GM12878 (cell line): ENCODE results near the gene ARHGEF7. TPM values are rescaled to one million over a fixed set of nuclear protein-coding genes. Genes with fewer than 3 reads are reported as not detected.

ENCODE experiments used
- ATAC-seq: fragments of 200-7000 bp; cut with Tn5 transposase; 3 replicates; pipeline ENCODE4 v1.9.1; 2020; ENCODE audit warnings: mild to moderate bottlenecking, moderate library complexity
- BruUV-seq: library from RNA; stranded (reverse); fragments of 400-500 nt; replicated peaks from 2 replicates; lab custom pipeline; 2021; lab: Mats Ljungman, UMichigan
- CTCF ChIA-PET: fragments of 300-600 bp; sonication (Branson Sonifier 250); formaldehyde crosslinking; extraction: SDS; loops from one replicate; lab custom pipeline; 2021; ENCODE audit warnings: inconsistent platforms; lab: Yijun Ruan, JAX
- POLR2A ChIA-PET: fragments of 350-600 bp; formaldehyde crosslinking; extraction: SDS; loops from one replicate; lab custom pipeline; 2021; ENCODE audit warnings: inconsistent platforms; lab: Charles Lee
- RAD21 ChIA-PET: fragments of 300-600 bp; sonication (Branson Sonifier 250); formaldehyde crosslinking; loops from one replicate; lab custom pipeline; 2023; ENCODE audit warnings: antibody characterized with exemption; ENCODE audit not compliant: unreplicated experiment; lab: Charles Lee
- SMC1A ChIA-PET: fragments of 300-600 bp; sonication (Branson Sonifier 250); formaldehyde crosslinking; loops from one replicate; lab custom pipeline; 2023; ENCODE audit not compliant: unreplicated experiment, uncharacterized antibody; lab: Charles Lee
- DNase-seq: peaks from one replicate; pipeline ENCODE4 v3.0.0-alpha.2; 2011; ENCODE audit warnings: low read depth, low spot score
- FAIRE-seq: peaks from 3 replicates; lab custom pipeline; 2011; peaks lifted over from hg19 to GRCh38; lab: Jason Lieb, UNC
- H2AFZ ChIP-seq: 2 replicates; pipeline ENCODE4 v1.6.0; 2011; ENCODE audit warnings: low read depth, low read length, control low read depth; ENCODE audit not compliant: control insufficient read depth
- H3K27ac ChIP-seq: 2 replicates; pipeline ENCODE4 v1.5.1; 2011; ENCODE audit warnings: control low read depth; ENCODE audit not compliant: control insufficient read depth, insufficient read depth
- H3K27me3 ChIP-seq, 2 experiments: replicated peaks in 1 of 2; 2 replicates each; pipeline versions ENCODE4 v1.6.0 to v1.6.1; 2011; ENCODE audit warnings: low read length in 1 of 2; ENCODE audit not compliant: control insufficient read depth in 2 of 2, insufficient read depth in 2 of 2
- H3K36me3 ChIP-seq, 2 experiments: 2 replicates each; pipeline ENCODE4 v1.5.1; 2011; ENCODE audit warnings: low read length in 1 of 2; ENCODE audit not compliant: control insufficient read depth in 2 of 2, insufficient read depth in 2 of 2
- H3K4me1 ChIP-seq: 2 replicates; pipeline ENCODE4 v1.6.1; 2011; ENCODE audit warnings: mild to moderate bottlenecking, low read length, moderate library complexity, mixed read lengths; ENCODE audit not compliant: control insufficient read depth, insufficient read depth
- H3K4me2 ChIP-seq: 2 replicates; pipeline ENCODE4 v1.6.0; 2011; ENCODE audit warnings: control low read depth; ENCODE audit not compliant: control insufficient read depth, insufficient read depth
- H3K4me3 ChIP-seq: fragments of 200-600 bp; sonication (generic); 2 replicates; pipeline ENCODE4 v1.5.1; 2016
- H3K79me2 ChIP-seq: 2 replicates; pipeline ENCODE4 v1.6.0; 2011; ENCODE audit warnings: low read length; ENCODE audit not compliant: control insufficient read depth, insufficient read depth
- H3K9ac ChIP-seq: 2 replicates; pipeline ENCODE4 v1.8.0; 2011; ENCODE audit warnings: low read length, control low read depth, mixed read lengths; ENCODE audit not compliant: control insufficient read depth, insufficient read depth
- H3K9me3 ChIP-seq: replicated peaks from 3 replicates; pipeline ENCODE4 v1.5.1; 2011; ENCODE audit warnings: mild to moderate bottlenecking, low read length; ENCODE audit not compliant: control insufficient read depth, insufficient read depth
- H4K20me1 ChIP-seq: 2 replicates; pipeline ENCODE4 v1.6.0; 2011; ENCODE audit not compliant: control insufficient read depth, insufficient read depth
- BCL11A ChIP-seq: IDR thresholded peaks from 2 replicates; pipeline ENCODE4 v1.6.1; 2011; ENCODE audit warnings: low read depth, low read length
- BHLHE40 ChIP-seq, 2 experiments: fragments of 450-650 bp in 1 of 2; IDR thresholded peaks; 2 replicates each; pipeline ENCODE4 v1.6.1; 2011 to 2017; ENCODE audit warnings: low read depth in 2 of 2, borderline replicate concordance in 1 of 2, improper control_type of control experiment in 1 of 2, low read length in 1 of 2, mild to moderate bottlenecking in 1 of 2
- CHD1 ChIP-seq: IDR thresholded peaks from 2 replicates; pipeline ENCODE4 v1.6.1; 2012; ENCODE audit warnings: low read depth, low read length, improper control_type of control experiment
- CHD4 ChIP-seq: fragments of 200-600 bp; sonication (generic); IDR thresholded peaks from 2 replicates; pipeline ENCODE4 v1.6.1; 2016; ENCODE audit warnings: mild to moderate bottlenecking
- FOXM1 ChIP-seq: IDR thresholded peaks from 2 replicates; pipeline ENCODE4 v1.6.1; 2012; ENCODE audit warnings: low read depth, mild to moderate bottlenecking, inconsistent platforms, low read length, moderate library complexity
- GATAD2B ChIP-seq: fragments of 450-650 bp; conservative IDR thresholded peaks from 2 replicates; pipeline ENCODE4 v1.6.1; 2017; ENCODE audit warnings: low read depth, mild to moderate bottlenecking, moderate library complexity
- KAT2A ChIP-seq: conservative IDR thresholded peaks from 2 replicates; pipeline ENCODE4 v1.6.1; 2011; ENCODE audit warnings: low read depth, low read length; ENCODE audit not compliant: control insufficient read depth
- LARP7 ChIP-seq: fragments of 450-650 bp; IDR thresholded peaks from 2 replicates; pipeline ENCODE4 v1.6.1; 2017; ENCODE audit warnings: mild to moderate bottlenecking
- MTA3 ChIP-seq: IDR thresholded peaks from 2 replicates; pipeline ENCODE4 v1.6.1; 2012; ENCODE audit warnings: low read length, inconsistent platforms, borderline replicate concordance
- MYB ChIP-seq: fragments of 150-350 bp; IDR thresholded peaks from 2 replicates; pipeline ENCODE4 v1.6.1; 2014; ENCODE audit warnings: mild to moderate bottlenecking, low read depth, low read length, borderline replicate concordance
- NFYA ChIP-seq: IDR thresholded peaks from 2 replicates; pipeline ENCODE4 v1.6.1; 2011; ENCODE audit warnings: low read depth, mild to moderate bottlenecking, low read length, improper control_type of control experiment, borderline replicate concordance
- POLR2AphosphoS2 ChIP-seq: IDR thresholded peaks from 2 replicates; pipeline ENCODE4 v1.6.1; 2011; ENCODE audit warnings: low read depth, mild to moderate bottlenecking, low read length, improper control_type of control experiment, moderate library complexity
- POLR2AphosphoS5 ChIP-seq: IDR thresholded peaks from 2 replicates; pipeline ENCODE4 v1.6.1; 2011; ENCODE audit warnings: mild to moderate bottlenecking, low read length, inconsistent platforms
- RAD51 ChIP-seq: fragments of 450-650 bp; IDR thresholded peaks from 2 replicates; pipeline ENCODE4 v1.6.1; 2016; ENCODE audit warnings: moderate library complexity, mild to moderate bottlenecking, inconsistent platforms
- SMARCA5 ChIP-seq: fragments of 450-650 bp; IDR thresholded peaks from 2 replicates; pipeline ENCODE4 v1.6.1; 2017; ENCODE audit warnings: mild to moderate bottlenecking
- STAT1 ChIP-seq: fragments of 450-650 bp; conservative IDR thresholded peaks from 2 replicates; pipeline ENCODE4 v1.6.1; 2014; ENCODE audit warnings: antibody characterized with exemption, mild to moderate bottlenecking
- WGBS: methylation state at CpG from one replicate; pipeline ENCODE4 v1.1.6; 2016; ENCODE audit warnings: low lambda C conversion rate; ENCODE audit not compliant: insufficient replicate concordance, insufficient coverage; ENCODE audit errors: missing lambda C conversion rate; 5-methylcytosine and 5-hydroxymethylcytosine counted together
- in situ Hi-C: fragments of 300-500 bp; cut with MboI; formaldehyde crosslinking; loops from 9 replicates; pipeline ENCODE4 v1.14.3; 2018; ENCODE audit warnings: mixed read lengths
- intact Hi-C: fragments of 100-400 bp; cut with micrococcal nuclease; formaldehyde crosslinking; loops from one replicate; pipeline ENCODE4 v1.14.2; 2022; ENCODE audit not compliant: unreplicated experiment
- polyA plus RNA-seq, 11 experiments: library from polyadenylated mRNA; depleted of rRNA in 4 of 11; unstranded in 6 of 11; stranded (reverse) in 5 of 11; fragments of >200 nt; fragmentation: Nextera tagmentation in 4 of 11; fragmentation: Illumina TruSeq in 1 of 11; extraction: Ambion mirVana in 4 of 11; extraction: Trizol in 1 of 11; gene quantifications; 1 replicate in 1 of 11; 2 replicates in 10 of 11; pipeline versions ENCODE4 v1.2.1 to v1.2.3, GENCODE V29; 2011 to 2016; ENCODE audit warnings: inconsistent platforms in 2 of 11, missing spikeins in 2 of 11, low read depth in 1 of 11
- total RNA-seq, 4 experiments: library from RNA; depleted of rRNA in 3 of 4; stranded (reverse); fragments of >200 nt in 3 of 4; fragmentation: Illumina TruSeq in 1 of 4; extraction: Trizol in 1 of 4; gene quantifications; 2 replicates each; pipeline versions ENCODE4 v1.2.1 to v1.2.3, GENCODE V29; 2013 to 2021
- TF ChIP-seq, protein P1 (sequence below): fragments of 450-650 bp; conservative IDR thresholded peaks from 2 replicates; pipeline ENCODE4 v1.6.1; 2017; ENCODE audit warnings: mild to moderate bottlenecking, moderate library complexity

Gene ARHGEF7
- total and polyA plus RNA-seq, 10 of the 15 experiments (the other 5 are each of a cell fraction or from before 2014, with no cell fraction given): 4.7 to 65.5 (median 36.6) TPM

DNA sequence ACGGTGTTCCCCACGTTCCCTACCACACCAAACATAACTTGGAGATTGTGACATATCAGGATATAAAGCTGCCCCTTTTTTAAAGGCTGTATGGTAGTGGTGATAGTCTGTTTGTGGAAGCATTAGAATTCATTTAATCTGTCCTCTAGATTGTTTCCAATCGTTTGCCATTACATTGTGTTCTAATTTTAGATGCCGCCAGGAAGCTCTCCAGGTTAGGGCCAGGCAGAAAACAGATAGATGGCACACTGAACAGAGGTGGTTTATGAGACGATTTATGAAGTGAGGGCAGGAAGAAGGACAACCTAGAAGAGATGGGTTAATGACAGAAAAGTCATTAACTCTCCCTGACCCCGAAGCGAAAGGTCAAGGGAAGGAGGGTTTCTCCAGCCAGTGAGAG is 30.0 kb downstream of the ARHGEF7 start:
- Histone ChIP-seq H3K9me3 (no peaks in the 10 kb centered on the region), H3K79me2 (no peaks in the 10 kb centered on the region), H3K4me2 (no peak overlapping the region), H3K9ac (no peak overlapping the region), H3K27me3 (no peaks in the 10 kb centered on the region; a peak in 1 of 4 replicates), H3K4me3 (no peak overlapping the region), H3K36me3 (no peaks in the 10 kb centered on the region), H2AFZ (no peak overlapping the region), H4K20me1 (no peaks in the 10 kb centered on the region), H3K27ac (no peak overlapping the region), H3K4me1 (no peaks in the 10 kb centered on the region)
- ATAC-seq (no peak), FAIRE-seq (no peak), DNase-seq (no peak)
- BruUV-seq: no TSS peak
- CTCF ChIA-PET: interaction anchor here (1.1 to 1.6 kb wide), 2 partner anchors 70 to 81 kb away, joined by 4 to 5 read pairs; no protein-coding TSS in a partner anchor
- no peak for TF ChIP-seq MYB
- TF ChIP-seq, protein P1, sequence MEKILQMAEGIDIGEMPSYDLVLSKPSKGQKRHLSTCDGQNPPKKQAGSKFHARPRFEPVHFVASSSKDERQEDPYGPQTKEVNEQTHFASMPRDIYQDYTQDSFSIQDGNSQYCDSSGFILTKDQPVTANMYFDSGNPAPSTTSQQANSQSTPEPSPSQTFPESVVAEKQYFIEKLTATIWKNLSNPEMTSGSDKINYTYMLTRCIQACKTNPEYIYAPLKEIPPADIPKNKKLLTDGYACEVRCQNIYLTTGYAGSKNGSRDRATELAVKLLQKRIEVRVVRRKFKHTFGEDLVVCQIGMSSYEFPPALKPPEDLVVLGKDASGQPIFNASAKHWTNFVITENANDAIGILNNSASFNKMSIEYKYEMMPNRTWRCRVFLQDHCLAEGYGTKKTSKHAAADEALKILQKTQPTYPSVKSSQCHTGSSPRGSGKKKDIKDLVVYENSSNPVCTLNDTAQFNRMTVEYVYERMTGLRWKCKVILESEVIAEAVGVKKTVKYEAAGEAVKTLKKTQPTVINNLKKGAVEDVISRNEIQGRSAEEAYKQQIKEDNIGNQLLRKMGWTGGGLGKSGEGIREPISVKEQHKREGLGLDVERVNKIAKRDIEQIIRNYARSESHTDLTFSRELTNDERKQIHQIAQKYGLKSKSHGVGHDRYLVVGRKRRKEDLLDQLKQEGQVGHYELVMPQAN: no peak
- TF ChIP-seq MTA3: no peak
- no peak for TF ChIP-seq CHD4
- no peak for TF ChIP-seq SMARCA5
- TF ChIP-seq GATAD2B: no peak
- no peak for TF ChIP-seq LARP7
- no peak for TF ChIP-seq CHD1
- TF ChIP-seq KAT2A: no peak
- TF ChIP-seq BHLHE40 (IDR thresholded peaks at IDR 0.05; ENCODE audit: borderline replicate concordance in 1 of 2, low read depth in 2 of 2, low read length in 1 of 2): no peak
- no peak for TF ChIP-seq NFYA
- TF ChIP-seq BCL11A: no peak
- no peak for TF ChIP-seq POLR2AphosphoS5
- no peak for TF ChIP-seq STAT1
- TF ChIP-seq RAD51: no peak
- TF ChIP-seq FOXM1: no peak
- TF ChIP-seq POLR2AphosphoS2: no peak
- WGBS: 39% methylated on average over 7 of the region's 7 CpGs
- POLR2A ChIA-PET: no interaction called here
- intact Hi-C loops: no loop called here
- in situ Hi-C loops: no loop called here
- RAD21 ChIA-PET: no interaction called here
- SMC1A ChIA-PET: interaction anchor here (0.7 to 1.2 kb wide), 4 partner anchors 16 to 80 kb away, joined by 3 to 4 read pairs (median 3); no protein-coding TSS in a partner anchor
